Measurements from ENCODE around the gene TTYH2. TPM values are rescaled to one million over a fixed set of nuclear protein-coding genes. Genes with fewer than 3 reads are reported as not detected.

Gene TTYH2
- total and polyA plus RNA-seq, 2 experiments from 2014 or later: 1.4 to 3.9 TPM

- TF ChIP-seq ZNF462 (CRISPR knock-in tag; IDR thresholded peaks at IDR 0.05): no peak
- no peak for TF ChIP-seq EZH2phosphoT487 (IDR thresholded peaks at IDR 0.05; ENCODE audit: unreplicated experiment)
- TF ChIP-seq ETS1 (IDR thresholded peaks at IDR 0.05): no peak
Measured at GRCh38 chr17:74283371-74283673, 70.0 kb downstream of the TTYH2 start (continued).

GRCh38 chr17:74287031-74287602 is 73.7 kb downstream of the TTYH2 start:
- no peak for TF ChIP-seq CREB1 (CRISPR knock-in tag; IDR thresholded peaks at IDR 0.05; ENCODE audit: low read depth)
- TF ChIP-seq JUNB (IDR thresholded peaks at IDR 0.05; ENCODE audit: unreplicated experiment): no peak
- TF ChIP-seq ZNF114 (CRISPR knock-in tag; IDR thresholded peaks at IDR 0.05): no peak
- no peak for TF ChIP-seq NANOG (IDR thresholded peaks at IDR 0.05; ENCODE audit: borderline replicate concordance)
- Mint-ChIP-seq H3K4me1 (no peaks in the 10 kb centered on the region; the same call in 1 of the 3 replicates), H3K9me3 (no peaks in the 10 kb centered on the region), H3K27ac (no peak overlapping the region), H3K27me3 (ENCODE audit: insufficient read depth, low read depth, poor library complexity) (peaks cover 11% of the 10 kb centered on the region), H3K36me3 (ENCODE audit: low read depth) (no peaks in the 10 kb centered on the region), H3K4me3 (no peak overlapping the region)
- no peak overlapping the region for H3K4me3 ChIP-seq
- DNase-seq (ENCODE audit: low spot score) (no peak), ATAC-seq (no peak)
- no peaks in the 10 kb centered on the region for H3K36me3 ChIP-seq (ENCODE audit: insufficient read depth)
- no peaks in the 10 kb centered on the region for H4K20me1 ChIP-seq (replicated peaks; ENCODE audit: insufficient read depth)
- H3K27ac ChIP-seq (ENCODE audit: low read depth): no peak overlapping the region
- no peak overlapping the region for H2AFZ ChIP-seq
- H3K4me1 ChIP-seq (ENCODE audit: insufficient read depth): peaks cover 7% of the 10 kb centered on the region; the same call in 1 of the 2 replicates
- H3K4me2 ChIP-seq: no peak overlapping the region
- H3K27me3 ChIP-seq (ENCODE audit: insufficient read depth): no peaks in the 10 kb centered on the region
- no peaks in the 10 kb centered on the region for H3F3A ChIP-seq (replicated peaks; ENCODE audit: low read depth)
- H3K9me2 ChIP-seq (ENCODE audit: insufficient read depth): no peaks in the 10 kb centered on the region
- H3K79me2 ChIP-seq (replicated peaks; ENCODE audit: insufficient read depth): no peaks in the 10 kb centered on the region
